Activated naive CD4-positive, alpha-beta T cell (primary cell): ENCODE measurements around the gene PLXNA4.
"Not testable (repeated sequence)": the region's sequence is repeated elsewhere in the genome, so short reads cannot be mapped to it uniquely, and the experiment has no call there.

ENCODE experiments used
- DNase-seq, 4 experiments: peaks; one replicate each; lab custom pipeline; 2025; lab: John Stamatoyannopoulos, UW

Gene PLXNA4

DNA sequence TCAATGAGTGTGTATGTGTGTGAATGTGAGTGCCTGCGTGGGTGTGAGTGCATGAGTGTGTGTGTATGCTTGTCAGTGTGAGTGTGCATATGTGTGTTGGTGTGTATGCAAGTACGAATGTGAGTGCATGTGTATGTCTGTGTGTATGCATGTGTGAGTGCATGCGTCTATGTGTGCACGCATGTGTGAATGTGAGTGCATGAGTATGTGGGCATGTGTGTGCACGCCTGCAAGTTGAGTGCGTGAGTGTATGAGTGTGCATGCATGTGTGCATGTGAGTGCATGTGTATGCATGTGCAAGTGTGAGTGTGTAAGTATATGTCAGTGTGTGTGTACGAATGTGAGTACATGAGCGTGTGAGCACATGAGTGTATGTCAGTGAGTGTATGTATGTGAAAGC is 399.6 kb downstream of the PLXNA4 start:
- DNase-seq: no peak

DNA sequence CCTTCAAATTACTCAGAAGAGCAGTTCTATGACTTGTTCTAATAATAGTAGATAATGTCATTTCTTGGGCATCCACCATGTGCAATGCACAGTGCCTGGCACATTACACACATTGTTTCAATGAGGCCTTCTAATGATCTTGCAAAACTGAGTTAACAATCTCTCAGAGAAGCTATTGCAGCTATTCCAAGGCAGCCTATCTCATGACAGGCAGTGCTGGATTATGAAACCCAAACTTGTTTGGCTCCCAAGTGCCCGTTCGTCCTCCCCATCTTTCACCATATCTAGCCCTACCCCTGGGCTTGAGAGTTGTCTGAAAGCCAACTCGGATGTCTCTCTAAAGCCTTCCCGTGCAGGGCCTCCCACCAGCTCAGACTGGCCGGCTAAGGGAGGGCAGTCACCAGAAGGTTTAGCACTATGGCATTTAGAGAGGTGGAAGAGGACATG is 405.1 kb downstream of the PLXNA4 start:
- DNase-seq: no peak

DNA sequence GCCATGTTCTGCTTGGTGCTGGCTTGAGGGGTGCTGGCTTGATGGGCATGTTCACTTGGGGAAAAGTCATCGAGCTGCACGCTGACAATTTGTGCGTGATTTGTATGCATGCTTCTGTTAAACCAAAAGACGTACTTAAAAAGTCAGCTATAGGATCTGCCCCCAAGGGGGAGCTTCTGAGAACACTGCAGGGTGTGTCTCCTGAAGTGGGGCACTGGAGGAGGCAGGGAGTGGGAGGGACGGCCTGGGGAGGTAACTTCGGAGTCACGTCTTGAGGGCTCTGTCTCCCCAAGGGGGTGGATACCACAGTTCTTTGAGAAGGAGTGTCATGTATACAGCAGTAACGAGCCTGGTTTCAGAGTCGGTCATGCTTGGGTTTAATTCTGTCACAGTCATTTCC is 406.5 kb downstream of the PLXNA4 start:
- no peak for DNase-seq

DNA sequence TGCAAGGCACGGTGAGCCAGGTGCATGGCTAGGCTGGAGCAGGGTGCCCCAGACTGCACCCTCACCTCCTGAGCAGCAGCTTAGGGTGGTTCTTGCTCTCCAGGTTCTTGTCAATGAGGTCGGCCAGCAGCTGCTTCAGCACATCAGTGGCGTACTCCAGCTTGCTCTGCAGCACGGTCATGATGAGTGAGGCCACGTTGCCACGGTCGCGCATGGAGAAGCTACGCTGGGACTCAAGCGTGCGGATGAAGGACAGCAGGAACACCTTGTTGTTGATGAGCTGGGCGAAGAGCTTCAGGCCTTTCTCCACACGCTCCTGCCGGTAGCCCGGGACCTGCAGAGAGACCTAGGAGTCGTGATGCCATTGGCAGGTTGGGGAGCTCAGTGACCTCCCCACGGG is 408.0 kb downstream of the PLXNA4 start:
- DNase-seq: no peak

DNA sequence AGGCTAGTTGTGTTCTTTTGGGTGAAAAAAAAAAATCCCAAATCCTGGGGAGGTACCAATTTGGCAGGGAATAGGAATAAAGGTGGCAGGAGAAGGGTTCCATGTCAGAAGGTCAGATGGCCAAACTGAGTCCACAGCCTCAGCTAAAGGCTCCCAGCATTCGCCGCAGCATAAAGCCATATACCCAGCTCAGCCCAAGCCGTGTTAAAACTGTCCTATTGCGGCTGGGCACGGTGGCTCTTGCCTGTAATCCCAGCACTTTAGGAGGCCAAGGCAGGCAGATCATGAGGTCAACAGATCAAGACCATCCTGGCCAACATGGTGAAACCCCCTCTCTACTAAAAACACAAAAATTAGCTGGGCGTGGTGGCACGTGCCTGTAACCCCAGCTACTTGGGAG is 410.6 kb downstream of the PLXNA4 start:
- DNase-seq: not testable (repeated sequence)

DNA sequence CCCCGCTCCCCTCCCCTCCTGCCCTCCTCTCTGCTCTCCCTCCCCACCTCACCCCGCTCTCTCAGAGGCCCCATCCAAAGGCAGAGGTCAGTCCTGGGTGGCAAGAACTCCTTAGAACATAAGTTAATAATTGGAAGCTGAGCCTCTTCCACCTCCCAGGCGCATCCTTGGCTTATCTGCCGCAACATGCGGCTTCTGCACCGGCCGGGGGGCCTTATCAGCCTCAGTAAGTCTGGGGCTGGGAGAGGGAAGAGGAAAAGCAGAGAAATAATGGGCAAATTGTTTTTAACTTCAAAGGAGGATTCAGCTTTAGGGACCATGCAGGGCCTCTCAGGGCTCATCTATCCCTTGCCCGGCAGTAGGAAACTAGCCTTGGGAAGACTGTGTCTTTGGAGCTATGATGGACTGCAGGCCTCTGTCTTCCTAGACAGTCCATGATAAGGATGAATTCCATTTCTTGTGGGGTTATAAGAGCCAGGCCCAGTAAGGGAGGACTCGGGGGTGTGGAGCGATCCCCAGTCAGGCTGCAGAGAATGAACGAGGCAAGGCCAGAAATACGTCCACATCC is 411.6 kb downstream of the PLXNA4 start:
- no peak for DNase-seq

DNA sequence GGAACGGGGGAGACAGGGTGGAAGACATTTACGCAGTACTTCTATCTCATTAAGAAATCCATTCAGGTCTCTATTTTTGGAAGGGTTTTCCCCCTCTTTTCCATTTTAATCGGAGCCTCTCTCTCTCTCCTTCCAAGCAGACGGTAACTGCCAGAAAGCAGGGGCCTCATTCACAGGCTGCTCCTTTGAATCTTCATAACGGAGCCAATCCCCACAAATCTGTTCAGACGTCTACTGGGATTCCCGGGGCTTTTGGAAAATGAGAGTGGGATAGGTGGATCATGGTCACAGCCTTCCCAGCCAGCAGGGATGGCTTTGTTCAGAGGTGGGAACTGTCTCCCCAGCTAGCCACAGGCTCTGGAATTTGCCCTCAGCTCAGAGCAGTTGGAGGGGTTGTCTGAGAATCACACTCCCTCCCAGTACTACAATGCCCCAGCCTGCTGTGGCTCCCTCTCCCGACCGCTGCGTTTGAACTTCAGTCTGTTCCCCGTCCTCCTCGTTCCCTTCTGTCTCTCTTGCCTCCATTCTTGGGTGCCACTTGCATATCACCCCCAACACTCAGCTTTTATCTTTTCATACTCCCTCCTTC is 413.6 kb downstream of the PLXNA4 start:
- DNase-seq: no peak

DNA sequence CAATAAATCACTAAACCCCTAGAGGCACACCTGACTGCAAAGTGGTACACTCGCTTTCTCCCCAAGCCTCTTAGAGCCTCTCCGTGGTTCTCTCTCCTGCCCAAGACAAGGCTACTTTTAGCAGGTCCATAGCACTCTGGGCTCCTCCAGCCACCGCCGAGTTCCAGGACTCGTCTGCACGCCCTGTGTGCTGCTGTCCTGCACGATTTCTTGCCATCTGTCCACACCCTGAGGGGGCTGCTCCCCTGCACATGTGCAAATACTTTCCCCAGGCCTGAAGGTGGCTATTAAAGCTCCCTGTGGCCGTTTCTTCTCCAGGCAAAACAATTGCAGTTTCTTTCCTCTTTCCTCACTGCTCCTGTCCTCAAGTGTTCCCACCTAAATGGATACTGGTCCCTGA is 414.3 kb downstream of the PLXNA4 start:
- DNase-seq: no peak

DNA sequence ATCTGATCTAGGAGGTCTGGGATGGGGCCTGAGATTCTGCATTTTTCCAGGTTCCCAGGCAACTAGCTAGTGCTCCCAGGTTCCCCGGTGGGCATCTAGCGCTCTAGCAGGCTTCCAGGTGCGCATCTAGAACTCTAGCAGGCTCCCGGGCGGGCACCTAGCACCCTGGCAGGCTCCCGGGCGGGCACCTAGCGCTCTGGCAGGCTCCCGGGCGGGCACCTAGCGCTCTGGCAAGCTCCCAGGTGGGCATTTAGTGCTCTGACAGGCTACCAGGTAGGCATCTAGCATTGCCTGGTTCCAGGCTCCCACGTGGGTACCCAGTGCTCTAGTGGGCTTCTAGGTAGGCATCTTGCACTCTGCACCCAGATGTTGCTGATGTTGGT is 414.7 kb downstream of the PLXNA4 start:
- no peak for DNase-seq

DNA sequence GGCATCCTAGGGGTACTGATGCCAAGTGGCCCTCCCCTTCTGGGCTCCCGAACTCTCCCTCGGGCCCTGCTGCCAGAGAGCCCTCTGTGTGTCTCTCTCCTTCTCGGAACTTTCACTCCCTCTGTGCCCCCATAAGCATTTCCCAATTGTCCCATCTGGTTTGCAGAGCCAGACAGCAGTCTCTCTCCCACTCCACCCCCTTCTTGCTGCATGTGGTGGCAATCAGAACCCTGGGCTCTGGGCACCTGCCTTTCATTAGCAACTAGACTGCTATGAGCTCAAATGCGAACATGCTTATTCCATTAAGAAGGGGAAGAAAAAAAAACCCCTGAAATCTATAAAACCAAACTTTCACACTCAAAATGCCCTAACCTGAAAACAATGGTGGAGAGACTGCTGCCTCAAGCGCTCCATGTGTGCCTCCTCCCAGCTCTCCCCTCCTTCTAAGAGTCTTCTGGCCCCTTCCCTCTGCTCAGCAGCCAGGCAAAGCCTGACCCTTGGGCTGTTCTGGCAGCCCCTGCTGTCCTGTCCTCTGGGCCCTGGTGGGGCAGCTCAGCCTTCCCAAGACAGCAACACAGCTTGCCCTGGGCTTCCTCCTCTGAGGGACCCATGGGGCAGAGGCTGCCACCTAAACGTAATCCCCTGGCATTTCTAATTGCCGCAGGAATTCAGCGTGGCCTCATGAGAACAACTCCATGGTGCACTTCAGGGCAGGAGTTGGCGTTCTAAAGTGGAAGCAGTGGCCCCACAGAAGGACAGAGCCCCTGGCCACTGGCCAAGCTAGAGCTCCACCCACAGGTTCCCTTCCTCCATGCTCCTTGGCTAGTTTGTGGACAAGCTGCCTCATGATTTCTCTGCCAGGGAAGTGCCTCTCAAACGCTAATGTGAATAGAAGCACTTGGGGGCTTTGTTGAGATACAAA is 415.4 kb downstream of the PLXNA4 start:
- DNase-seq: no peak

DNA sequence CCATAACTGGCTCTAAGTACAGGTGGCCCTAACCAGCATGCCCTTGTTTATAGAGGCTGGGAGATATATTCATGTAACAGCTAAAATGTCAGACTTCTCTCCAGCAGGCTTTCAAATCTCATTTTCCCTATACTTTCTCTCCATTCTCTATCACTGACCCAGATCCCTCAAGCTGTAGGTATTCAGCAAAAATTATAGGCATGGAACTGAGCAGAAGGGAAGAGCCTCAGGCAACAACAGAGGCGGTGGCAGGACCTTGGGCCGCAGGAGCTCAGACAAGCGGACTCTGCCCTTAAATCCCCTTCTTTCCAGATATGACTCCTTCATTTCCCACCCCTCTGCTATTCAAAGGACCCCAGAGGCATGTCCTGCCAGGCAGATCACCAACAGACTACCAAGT is 417.4 kb downstream of the PLXNA4 start:
- no peak for DNase-seq

DNA sequence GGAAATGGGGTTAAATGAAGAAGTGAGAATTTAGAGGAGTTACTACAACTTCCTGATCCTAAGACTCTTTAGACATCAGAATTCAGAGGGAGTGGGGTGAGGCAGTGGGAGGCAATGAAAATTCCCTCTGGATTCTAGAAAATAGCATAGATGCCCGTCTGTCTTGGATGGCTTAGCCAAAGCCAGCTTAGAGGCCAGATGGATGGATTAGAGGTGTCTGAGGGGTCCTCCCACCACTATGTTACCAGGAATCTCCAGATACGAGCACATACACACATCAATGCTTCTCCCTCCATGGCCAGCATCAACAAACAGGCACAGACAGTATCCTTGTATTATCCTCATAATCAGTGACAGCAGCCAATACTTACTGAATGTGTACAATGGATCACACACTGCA is 418.1 kb downstream of the PLXNA4 start:
- no peak for DNase-seq

DNA sequence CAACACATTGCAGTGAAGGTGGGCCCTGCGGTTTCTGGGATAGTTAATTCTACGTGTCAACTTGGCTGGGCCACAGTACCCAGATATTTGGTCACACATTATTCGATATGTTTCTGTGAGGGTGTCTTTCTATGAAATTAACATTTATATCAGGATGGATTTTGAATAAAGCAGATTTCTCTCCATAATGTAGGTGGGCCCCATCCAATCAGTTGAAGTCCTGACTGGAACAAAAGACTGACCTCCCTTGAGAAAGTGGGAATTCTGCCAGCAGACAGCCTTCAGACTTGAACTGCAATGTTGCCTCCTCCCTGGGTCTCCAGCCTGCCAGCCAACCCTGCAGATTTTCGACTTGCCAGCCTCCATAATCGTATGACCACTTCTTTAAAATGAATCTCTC is 420.6 kb downstream of the PLXNA4 start:
- no peak for DNase-seq

DNA sequence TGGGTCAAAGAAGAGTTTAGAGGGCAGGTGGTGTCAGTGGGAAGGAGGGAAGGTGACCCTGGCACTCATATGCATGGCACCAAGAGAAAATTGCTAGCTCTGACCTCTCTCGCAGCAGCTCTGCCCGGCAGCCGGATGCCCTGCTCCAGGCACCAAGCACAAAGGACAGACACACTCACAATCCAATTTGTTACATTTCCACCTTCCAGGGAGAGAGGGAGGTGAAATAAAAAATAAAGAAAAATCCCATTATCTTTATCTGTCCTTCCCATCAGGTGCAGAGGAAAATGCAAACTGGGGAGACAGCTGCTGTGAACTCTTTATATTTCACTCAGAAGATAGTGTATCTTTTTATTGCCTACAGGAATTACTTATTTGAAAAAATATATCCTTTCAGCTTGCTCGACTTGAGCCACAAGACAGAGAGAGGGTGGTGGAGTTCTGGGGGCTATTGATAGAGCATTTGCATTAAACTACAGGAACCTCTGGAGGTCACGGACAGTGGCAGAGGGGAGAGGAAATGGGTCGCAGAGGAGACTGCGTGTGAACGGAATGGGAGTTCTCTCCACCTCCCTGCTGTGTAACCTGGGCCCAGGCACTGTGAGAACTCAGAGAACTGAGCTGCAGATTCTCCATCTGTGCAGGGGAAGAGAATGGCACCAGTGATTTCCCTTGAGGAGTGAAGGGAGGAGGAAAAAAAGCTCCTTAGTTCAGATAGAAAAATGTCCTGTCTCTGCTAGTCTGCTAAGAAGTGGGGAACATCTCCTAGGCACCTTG is 421.4 kb downstream of the PLXNA4 start:
- DNase-seq: no peak

DNA sequence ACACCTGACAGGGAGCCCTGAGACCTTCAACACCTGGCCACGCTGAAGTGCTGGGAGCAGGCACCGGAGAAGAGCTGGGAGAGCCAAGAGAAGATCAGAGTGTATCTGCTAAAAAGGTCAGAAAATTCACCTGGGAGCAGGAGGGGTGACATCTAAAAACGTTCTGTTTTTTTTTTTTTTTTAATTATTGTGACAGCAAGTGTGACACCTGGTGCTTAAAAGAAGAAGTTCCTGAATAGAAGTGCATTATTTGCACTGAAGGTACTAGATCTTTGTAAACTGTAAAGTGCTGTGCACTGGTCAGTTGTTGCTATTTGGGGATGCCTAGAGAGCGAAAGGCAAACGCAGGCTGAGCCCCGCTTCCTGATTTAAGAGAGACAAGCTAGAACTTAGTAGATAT is 422.0 kb downstream of the PLXNA4 start:
- no peak for DNase-seq

DNA sequence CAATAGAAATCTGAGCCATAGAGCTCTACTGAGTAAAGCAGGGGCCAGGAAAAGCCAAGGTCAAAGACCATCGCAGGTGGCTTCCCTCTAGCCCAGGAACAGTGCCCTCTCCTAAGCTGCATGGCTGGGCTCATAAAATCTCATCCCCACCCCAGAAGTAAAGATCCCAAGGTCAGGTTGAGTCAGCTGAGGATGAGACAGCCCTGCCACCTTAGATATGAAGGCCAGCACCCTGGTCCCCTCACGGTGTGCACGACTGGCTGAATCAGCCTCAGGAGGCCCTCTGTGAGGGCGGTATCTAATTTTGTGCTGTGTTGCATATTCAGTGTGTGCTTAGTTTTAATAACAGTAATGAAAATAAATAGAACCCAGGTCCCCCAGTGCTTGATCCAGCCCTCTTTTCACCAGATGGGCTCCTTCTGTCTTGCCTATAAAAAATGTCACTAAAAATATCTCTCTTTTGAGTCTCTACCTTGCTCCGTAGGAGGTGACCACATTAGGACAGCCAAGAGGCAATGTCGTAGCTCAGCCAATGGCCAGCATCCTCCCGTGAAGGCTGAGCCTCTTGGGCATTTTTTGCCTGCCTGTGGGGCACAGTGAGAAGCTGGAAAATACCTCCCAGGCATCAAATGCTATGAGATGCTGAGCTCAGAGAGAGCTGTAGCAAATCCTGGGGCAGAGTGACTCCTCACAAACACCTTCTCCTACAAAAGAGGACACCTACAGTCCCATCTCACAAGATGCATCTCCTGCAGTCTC is 424.0 kb downstream of the PLXNA4 start:
- no peak for DNase-seq

DNA sequence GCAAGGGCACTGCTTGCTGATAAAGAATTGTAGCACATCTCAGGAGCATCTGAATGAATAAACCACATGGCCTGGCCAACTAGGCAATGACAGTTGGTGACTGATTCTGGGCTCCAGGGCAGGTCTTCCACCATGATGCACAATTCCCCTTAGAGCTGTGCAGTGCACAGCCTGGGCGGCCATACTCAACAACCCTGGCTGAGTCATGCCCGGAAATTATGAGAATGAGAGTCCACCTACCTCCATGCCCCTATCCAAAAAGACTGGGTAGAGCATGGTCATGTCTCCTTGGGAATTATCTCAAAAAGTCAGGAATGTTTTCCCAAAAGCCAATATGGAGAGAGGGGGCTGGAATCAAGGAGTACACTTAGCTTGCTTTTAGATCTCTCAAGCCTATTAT is 425.6 kb downstream of the PLXNA4 start:
- no peak for DNase-seq

DNA sequence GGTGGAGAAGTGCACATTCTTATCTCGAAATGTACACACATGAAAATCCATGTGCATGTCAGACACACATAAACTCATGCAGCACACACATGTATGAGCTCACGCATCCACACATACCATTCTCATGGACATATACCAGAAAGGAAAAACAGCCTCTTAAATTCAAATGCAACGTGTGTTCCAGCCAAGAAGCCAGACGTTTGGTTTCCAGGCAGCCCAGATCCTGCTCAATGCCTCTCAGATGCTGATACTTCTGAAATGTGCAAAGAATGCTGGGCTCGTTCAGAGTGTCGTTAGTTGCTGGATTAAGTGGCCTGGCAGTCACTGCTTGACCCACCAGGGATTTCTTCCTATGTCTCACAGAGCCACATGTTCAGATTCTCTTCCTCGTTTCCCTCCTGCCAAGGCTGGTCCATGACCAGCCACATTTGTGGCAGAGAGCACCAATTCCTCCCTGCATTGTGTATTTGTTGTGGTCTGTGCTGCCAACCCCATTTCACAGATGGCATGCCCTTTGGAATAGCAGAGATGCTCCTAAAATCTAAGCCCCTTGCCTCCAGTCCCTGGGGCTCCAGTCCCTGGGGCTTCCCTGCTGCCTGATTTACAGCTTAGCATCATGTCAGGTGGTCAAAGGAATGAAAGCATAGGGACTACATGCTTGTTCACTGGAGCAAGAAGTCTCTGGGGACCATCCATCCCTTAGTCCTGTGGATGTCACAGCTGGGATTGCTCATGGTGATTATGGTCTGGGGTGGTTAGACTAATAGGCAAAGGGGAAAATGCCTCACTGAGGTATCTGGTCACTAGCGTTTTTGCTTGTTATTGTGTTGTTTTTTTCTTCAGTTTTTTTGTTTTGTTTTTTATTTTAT is 426.6 kb downstream of the PLXNA4 start:
- no peak for DNase-seq

DNA sequence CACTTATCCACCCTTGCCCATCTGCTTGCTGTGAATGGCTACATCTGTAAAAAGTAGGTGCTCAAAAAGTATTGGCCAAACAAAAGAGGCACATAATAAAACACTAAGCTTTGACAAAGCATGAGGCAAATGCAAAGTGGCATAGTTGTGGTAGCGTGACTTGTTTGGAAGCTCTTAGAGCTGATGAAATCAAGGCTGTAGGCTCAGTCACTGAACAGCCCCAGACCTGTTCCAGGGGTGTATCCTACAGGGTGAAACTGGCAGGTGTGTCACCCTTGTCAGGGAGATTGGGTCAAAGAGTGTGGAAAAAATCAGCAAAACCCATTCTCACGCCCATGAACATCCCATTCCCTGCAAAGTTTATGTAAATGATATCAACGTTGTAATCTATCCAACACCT is 427.4 kb downstream of the PLXNA4 start:
- no peak for DNase-seq

DNA sequence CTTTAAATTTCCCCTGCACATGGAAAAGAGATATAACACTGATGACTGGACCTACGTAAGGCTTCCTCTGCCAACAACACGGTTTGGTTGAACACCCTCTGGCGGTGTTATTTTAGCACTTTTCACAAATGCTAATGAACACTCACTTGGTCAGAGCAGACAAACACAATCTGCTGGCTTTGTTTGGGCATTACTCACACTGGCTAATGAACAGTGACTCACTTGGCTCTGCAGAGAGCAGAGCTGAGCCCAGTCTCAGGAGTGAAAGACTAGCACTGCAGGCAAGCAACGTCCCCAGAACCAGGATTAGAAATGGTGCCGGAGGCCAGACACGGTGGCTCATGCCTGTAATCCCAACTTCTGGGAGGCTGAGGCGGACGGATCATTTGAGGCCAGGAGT is 430.8 kb downstream of the PLXNA4 start:
- no peak for DNase-seq

DNA sequence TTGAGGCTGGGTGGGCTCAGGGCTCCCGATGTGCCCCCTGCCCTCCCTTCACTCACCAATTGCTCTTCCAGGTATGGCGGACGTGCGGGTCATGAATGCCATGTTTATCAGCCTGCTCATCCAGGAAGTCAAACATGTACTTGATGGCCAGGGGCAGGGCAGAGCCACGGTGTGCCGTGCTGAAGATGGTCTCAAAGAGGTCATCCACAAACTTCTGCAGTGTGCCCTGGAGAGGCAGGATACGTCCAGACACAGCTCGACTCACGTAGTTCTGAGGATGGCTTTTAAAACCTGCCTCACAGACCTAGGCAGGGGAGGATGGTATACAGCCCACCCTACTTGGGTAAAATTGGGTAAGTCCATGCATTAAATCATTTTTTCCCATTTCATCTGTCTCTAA is 431.2 kb downstream of the PLXNA4 start:
- DNase-seq: no peak
